ENCODE results near the gene NPC2. TPM values are rescaled to one million over a fixed set of nuclear protein-coding genes. Genes with fewer than 3 reads are reported as not detected.
"Not testable (repeated sequence)": the region's sequence is repeated elsewhere in the genome, so short reads cannot be mapped to it uniquely, and the experiment has no call there.

Gene NPC2
- polyA plus RNA-seq (2013, experiment 1 of 2; ENCODE audit: insufficient read length): 69.8 TPM
- 67.9 TPM for polyA plus RNA-seq (2013, experiment 2 of 2; ENCODE audit: insufficient read length)

DNA sequence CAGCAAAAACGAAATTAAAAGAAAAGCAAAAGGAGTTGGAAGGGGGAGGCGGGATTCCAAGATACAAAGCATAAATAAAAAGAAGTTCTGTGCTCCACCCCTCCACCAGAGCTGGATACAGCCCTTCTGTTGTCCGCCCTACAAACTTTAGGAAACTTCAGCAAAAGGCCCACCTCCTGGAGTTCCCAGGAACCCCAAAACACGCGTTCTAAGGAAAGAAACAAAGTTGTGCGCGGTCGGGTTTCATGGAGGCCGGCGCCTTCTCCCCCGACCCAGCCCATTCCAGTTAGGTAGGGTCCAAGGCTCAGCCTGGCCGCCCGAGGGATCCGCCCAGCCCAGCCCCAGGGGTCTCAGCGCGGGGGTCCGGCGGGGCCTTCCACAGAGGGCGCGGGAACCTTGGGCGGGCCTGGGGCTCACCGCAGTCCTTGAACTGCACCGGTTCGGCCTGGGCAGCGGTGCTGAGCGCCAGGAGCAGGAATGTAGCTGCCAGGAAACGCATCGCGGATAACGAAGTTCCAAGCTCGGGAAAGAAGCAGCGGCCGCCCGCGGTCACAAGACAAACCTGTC is at the start of gene NPC2:
Gene NPC2, minus strand, starts transcription at position 530 of the 567 bp plus-strand sequence. Its CDS starts 31 bp downstream, at position 499.
- DNase-seq: no peak

DNA sequence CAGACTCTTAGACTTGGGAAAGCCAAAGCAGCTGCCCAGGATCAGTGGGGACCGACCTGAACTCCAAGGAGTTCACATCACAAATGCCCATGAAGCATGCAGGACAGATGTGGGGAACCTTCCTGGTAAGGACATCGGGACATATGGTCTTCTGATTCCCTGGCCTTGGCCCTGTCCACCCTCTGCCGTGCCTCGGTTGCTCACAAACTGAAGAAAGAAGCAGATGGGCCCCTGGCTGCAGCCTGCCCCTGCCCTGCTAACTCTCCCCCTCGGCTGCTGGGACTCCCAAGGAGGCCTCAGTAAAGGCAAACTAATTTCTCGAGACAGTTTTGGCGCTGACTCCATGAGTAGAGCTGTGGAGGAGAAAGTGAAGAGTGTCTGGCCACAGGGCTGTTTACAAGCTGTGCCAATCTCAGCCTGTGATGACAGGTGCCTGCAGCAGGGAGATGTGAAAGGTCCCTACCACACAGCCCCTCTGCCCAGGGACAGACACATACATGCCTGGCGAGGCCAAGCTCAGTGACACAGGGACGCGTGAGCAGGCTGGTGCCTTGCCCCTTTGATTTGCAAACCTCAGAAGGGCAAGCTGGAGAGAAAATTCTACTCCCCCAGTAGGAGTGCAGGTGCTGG is 49.1 kb upstream of the NPC2 start:
- no peak for DNase-seq

DNA sequence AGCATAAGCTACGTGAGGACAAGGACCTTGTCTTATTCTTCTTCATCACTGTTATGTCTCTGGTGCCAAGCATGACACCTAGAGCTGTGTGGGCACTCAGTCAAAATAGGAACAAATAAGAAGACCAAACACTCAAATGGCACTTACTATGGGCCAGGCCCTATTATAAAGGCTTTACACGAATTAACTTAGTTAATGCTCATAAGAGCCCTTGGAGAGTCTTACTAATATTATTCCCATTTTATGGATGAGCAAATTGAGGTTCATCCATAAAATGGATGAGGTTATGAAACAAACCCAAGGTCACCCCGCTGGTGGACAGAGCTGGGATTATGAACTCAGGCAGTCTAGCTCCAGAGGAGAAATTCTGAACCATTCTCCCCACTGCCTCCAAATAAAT is 48.1 kb upstream of the NPC2 start:
- DNase-seq: no peak

DNA sequence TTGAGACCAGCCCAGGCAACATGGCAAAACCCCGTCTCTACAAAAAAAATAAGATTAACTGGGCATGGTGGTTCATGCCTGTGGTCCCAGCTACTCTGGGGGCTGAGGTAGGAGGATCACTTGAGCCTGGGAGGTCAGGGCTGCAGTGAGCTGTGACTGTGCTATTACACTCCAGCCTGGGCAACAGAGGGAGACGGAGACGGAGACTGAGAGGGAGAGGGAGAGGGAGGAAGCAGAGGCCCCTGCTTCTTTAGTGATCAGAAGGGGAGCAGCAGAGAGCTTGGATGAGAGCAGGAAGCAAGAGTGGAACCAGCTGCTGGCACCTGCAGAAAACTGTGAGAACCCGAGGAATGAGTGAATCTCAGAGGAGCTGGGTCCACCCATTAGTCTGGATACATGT is 46.4 kb upstream of the NPC2 start:
- no peak for DNase-seq

DNA sequence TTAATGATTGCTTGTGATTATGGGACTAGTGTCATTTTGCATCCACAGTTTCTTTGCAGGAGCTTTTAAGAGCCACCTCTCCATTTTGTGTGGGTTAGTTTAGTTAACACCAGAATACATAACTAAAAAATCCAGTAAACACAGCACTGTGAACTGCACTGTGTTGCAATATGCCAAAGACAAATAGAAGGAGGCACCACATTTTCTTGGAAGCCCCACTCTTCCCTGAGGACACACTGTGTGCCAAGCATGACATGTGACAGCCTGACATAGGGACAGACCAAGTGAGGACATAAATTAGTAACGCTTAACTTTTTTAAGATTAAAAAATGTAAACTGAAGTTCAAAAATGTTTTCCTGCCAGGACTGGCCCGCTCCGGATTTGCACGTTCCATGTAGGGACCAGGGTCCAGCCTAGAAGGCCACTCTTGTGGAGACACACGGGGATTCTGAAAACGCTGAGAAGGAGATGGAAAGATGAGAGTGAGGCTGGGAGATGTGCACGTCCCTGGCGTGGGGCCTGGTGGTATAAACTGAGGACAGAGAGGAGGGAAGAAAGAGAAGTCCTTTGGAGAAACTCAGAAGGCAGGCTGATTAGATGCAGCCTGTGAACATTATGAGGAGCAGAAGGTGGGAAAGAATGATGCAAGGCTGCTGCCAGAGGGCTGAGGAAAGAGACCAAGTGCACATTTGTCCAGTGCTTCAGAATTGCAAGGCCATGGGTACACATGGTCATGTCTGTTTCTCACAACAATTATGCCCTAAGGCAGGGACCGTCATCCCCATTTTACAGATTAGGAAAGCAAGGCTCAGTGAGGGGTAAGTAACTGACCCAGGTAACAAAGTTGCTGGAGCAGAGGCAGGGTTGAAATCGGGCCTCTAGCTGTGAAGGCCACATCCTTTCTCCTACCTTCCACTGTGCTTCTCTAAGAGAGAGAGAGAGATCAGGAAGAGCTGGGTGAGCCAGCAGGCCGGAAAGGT is 45.6 kb upstream of the NPC2 start:
- no peak for DNase-seq

- DNase-seq: not testable (repeated sequence)
These were observed 43.2 kb upstream of the NPC2 start for GRCh38 chr14:74536336-74536735.

DNA sequence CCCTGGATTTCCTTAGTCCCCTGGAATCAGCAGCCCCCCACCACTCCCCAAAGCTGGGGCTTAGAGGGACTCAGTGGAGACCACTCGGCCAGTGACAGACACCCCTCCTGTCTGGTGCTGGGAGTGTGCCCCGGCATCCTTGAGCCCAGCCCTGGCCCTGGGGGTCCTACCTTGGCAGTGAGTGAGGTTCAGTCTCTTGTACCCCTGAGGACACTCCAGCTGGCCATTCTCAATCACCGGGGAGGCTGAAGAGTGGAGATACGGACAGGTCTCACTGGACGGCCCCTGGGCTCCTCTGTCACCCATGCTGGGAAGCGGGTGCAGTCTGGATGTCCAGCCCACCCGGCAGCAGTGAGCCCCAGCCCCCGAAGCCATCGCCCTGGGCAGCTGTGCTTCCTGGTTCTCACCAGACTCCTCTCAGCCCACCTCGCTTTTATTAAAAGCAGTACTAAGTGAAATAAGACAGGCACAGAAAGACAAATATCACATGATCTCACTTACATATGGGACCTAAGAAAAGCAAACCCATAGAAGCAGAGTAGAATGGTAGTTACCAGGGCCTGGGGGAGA is 42.7 kb upstream of the NPC2 start:
- no peak for DNase-seq

- DNase-seq: no peak
These were observed 40.5 kb upstream of the NPC2 start for GRCh38 chr14:74533576-74533975.

- no peak for DNase-seq
These were observed 39.1 kb upstream of the NPC2 start for GRCh38 chr14:74532246-74532645.

DNA sequence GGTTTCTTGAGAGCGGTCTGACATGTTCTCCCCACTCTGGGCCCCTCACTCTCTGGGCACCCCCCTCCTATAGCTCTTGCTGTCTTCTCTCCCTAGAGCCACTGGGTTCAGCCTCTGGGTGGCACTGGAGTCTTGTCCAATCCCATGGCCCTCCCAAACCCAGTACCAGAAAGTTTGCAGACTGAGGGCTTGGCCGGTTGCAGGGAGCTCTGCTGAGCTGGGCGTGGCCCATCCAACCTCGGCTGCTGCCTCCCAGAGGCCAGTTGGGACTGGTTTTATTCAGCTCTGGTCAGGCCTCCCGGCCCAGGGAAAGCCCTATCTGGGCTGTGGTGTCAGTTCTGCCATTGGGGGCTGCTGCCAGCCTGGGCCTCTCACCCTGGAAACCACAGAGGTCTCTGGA is 38.4 kb upstream of the NPC2 start:
- DNase-seq: peak; percentile 72

DNA sequence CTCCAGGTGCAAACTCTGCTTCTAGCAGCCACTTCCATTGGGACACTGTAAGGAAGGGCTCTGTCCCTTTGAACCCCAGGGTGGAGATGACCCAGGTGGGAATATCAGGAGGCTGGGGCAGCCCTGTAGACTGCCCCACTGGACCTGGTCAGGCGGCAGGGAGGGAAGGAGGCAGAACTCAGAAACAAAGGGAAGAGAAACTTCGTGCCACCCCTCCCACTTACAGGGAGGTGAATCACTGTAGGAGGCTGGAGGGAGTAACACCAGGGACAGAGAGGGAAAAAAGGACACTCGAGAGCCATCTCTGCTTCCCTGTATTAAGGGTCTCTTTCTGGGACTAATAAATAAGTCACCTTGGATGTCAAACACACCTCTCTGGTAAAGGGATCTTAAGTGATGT is 37.9 kb upstream of the NPC2 start:
- no peak for DNase-seq

DNA sequence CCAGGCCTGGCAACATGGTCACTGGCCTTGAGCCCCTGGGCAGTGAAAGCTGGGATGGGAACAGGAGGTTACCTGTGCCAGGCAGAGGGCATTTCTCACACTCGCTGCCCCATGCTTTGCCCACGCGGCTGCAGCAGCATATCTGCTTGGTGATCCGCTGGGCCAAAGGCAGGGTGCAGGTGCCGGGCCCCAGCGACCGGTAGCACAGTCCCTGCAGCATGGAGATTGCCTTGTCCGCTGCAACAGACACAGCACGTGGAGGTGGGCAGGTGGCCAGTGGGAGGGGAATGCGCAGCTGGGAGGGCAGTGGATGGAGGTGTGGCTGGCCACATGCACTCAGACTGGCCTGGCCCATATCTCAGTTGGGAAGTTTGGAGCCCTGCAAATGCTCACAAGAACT is 35.8 kb upstream of the NPC2 start:
- no peak for DNase-seq

DNA sequence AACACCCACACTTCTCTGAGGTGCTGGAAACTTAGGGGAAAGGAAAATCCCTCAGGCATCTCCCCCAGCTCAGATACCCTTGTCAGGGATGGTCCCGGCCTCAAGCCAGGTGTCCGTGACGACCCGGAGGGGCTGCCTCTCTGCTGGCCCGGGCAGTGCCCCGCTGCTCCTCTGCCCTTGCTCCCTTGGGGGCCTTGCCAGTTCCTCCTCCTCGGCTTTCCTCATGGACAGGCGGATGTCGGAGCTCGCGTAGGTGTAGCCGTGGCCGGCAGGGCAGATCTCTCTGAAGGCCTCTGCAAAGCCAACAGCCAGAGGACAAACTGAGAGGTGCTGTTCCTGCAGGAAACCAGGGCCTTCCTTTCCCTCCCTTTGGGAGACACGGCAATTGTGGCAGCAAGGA is 35.3 kb upstream of the NPC2 start:
- DNase-seq: no peak

- DNase-seq: no peak
These were observed 34.7 kb upstream of the NPC2 start for GRCh38 chr14:74527736-74528280.

GRCh38 chr14:74526854-74527585 is 33.9 kb upstream of the NPC2 start:
- DNase-seq: no peak

DNA sequence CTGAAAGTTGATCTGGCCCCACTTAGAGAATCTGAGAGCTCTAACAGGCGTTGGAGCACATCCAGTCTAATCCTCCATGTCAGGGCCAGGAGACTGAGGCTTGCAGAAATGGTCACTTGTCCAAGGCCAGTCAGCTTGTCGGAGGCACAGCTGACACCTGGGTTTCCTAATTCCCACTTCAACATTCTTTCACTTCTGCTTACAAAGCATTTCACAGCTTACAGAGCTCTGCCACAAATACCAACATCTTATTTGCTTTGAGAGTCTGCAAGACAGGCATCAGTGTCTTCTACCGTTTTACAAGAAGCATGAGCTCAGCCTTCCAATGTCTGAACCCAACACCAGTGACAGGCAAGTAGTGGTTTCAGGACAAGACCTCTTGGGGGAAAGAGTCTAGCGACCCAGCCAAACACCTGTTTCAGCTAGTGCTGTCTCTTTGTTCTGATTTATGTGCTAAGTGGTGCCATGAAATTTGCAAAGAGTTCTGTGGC is 32.3 kb upstream of the NPC2 start:
- no peak for DNase-seq

GRCh38 chr14:74524812-74525135 is 31.7 kb upstream of the NPC2 start:
- no peak for DNase-seq

GRCh38 chr14:74524076-74524811 is 31.1 kb upstream of the NPC2 start:
- DNase-seq: no peak

DNA sequence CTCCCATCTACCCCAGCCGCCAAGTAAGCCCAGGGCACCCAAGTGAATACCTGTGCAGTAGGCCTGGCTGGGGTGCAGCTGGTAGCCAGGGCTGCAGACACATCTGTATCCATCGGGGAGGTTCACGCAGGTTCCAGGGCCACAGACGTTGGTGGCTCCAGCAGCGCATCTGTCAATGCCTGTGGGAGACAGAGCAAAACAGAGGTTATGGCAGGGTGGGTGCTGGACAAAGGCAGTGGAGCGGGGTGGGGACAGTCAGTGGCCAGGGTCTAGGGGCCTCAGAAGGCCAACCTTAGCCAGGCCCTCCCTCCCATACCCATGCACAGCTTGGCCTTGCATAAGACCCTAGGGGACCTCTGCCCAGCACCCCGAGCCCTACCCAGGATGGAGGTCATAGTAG is 29.6 kb upstream of the NPC2 start:
- no peak for DNase-seq

GRCh38 chr14:74521756-74522155 is 28.7 kb upstream of the NPC2 start:
- no peak for DNase-seq

Data from fibroblast of skin of scalp (primary cell).